ENCODE data around the gene FNIP2. TPM values are rescaled to one million over a fixed set of nuclear protein-coding genes. Genes with fewer than 3 reads are reported as not detected.

The FNIP2 gene
- total and polyA plus RNA-seq, 3 donors from 2014 or later, result 23.5 to 28.4 (median 25.0) TPM

GRCh38 chr4:158801066-158801465, 32.2 kb downstream of the FNIP2 start:
- intact Hi-C loops (cut with DNase I; ENCODE audit: low total_unique reads), result no loop called here
- Histone ChIP-seq H3K9me3 (no peaks in the 10 kb centered on the region), H3K36me3 (ENCODE audit: low read depth, missing control alignments) (no peaks in the 10 kb centered on the region), H3K4me1 (no peaks in the 10 kb centered on the region), H3K27ac (no peak overlapping the region), H3K4me3 (no peak overlapping the region), H3K27me3 (no peaks in the 10 kb centered on the region)
- DNase-seq, result no peak
- WGBS, 2 donors, result 87 to 89% methylated on average over 4 of the region's 4 CpGs
- TF ChIP-seq CTCF (IDR thresholded peaks at IDR 0.05) (no peak), POLR2A (IDR thresholded peaks at IDR 0.05) (no peak)

- intact Hi-C loops (cut with DNase I; ENCODE audit: low total_unique reads), result no loop called here
- no peak overlapping the region for H3K27ac ChIP-seq
- H3K9me3 ChIP-seq, result no peaks in the 10 kb centered on the region
- DNase-seq, result no peak
- H3K27me3 ChIP-seq, result no peaks in the 10 kb centered on the region
- no peaks in the 10 kb centered on the region for H3K4me1 ChIP-seq
- TF ChIP-seq POLR2A (IDR thresholded peaks at IDR 0.05) (no peak), CTCF (IDR thresholded peaks at IDR 0.05) (no peak)
- no peak overlapping the region for H3K4me3 ChIP-seq
- H3K36me3 ChIP-seq (ENCODE audit: low read depth, missing control alignments), result no peaks in the 10 kb centered on the region
- 83 to 97% methylated on average over 3 of the region's 3 CpGs for WGBS, 2 donors
Measured at GRCh38 chr4:158801677-158802076, 32.9 kb downstream of the FNIP2 start.

GRCh38 chr4:158802914-158803313, 34.1 kb downstream of the FNIP2 start:
- Histone ChIP-seq H3K9me3 (no peaks in the 10 kb centered on the region), H3K36me3 (ENCODE audit: low read depth, missing control alignments) (no peaks in the 10 kb centered on the region), H3K4me3 (no peak overlapping the region), H3K27ac (no peak overlapping the region), H3K27me3 (no peaks in the 10 kb centered on the region), H3K4me1 (no peaks in the 10 kb centered on the region)
- intact Hi-C loops (cut with DNase I; ENCODE audit: low total_unique reads), result no loop called here
- TF ChIP-seq CTCF (IDR thresholded peaks at IDR 0.05), result no peak
- no peak for TF ChIP-seq POLR2A (IDR thresholded peaks at IDR 0.05)
- DNase-seq, result no peak
- 81 to 90% methylated on average over 1 of the region's 1 CpG for WGBS, 2 donors

GRCh38 chr4:158805635-158806471, 37.0 kb downstream of the FNIP2 start:
- Histone ChIP-seq H3K27me3 (no peaks in the 10 kb centered on the region), H3K4me3 (no peak overlapping the region), H3K4me1 (peaks cover 10% of the 10 kb centered on the region), H3K9me3 (no peaks in the 10 kb centered on the region), H3K27ac (no peak overlapping the region), H3K36me3 (ENCODE audit: low read depth, missing control alignments) (no peaks in the 10 kb centered on the region)
- no peak for TF ChIP-seq POLR2A (IDR thresholded peaks at IDR 0.05)
- TF ChIP-seq CTCF (IDR thresholded peaks at IDR 0.05), result no peak
- intact Hi-C loops (cut with DNase I; ENCODE audit: low total_unique reads), result no loop called here
- 93 to 94% methylated on average over 10 of the region's 10 CpGs for WGBS, 2 donors
- no peak for DNase-seq

GRCh38 chr4:158807691-158808090, 38.9 kb downstream of the FNIP2 start:
- Histone ChIP-seq H3K27me3 (no peaks in the 10 kb centered on the region), H3K27ac (no peak overlapping the region), H3K4me3 (no peak overlapping the region), H3K4me1 (peaks cover 15% of the 10 kb centered on the region), H3K9me3 (no peaks in the 10 kb centered on the region), H3K36me3 (ENCODE audit: low read depth, missing control alignments) (no peaks in the 10 kb centered on the region)
- WGBS, 2 donors, result 56 to 80% methylated on average over 3 of the region's 3 CpGs
- TF ChIP-seq POLR2A (IDR thresholded peaks at IDR 0.05) (no peak), CTCF (IDR thresholded peaks at IDR 0.05) (no peak)
- no peak for DNase-seq
- intact Hi-C loops (cut with DNase I; ENCODE audit: low total_unique reads), result no loop called here

All from testis (tissue), 3 donors.